ENCODE data around the gene TMEM94. TPM values are rescaled to one million over a fixed set of nuclear protein-coding genes. Genes with fewer than 3 reads are reported as not detected.
"Not testable (repeated sequence)": the region's sequence is repeated elsewhere in the genome, so short reads cannot be mapped to it uniquely, and the experiment has no call there.

TMEM94 gene
- total RNA-seq, 1 experiment from 2014 or later: 53.9 TPM

DNA sequence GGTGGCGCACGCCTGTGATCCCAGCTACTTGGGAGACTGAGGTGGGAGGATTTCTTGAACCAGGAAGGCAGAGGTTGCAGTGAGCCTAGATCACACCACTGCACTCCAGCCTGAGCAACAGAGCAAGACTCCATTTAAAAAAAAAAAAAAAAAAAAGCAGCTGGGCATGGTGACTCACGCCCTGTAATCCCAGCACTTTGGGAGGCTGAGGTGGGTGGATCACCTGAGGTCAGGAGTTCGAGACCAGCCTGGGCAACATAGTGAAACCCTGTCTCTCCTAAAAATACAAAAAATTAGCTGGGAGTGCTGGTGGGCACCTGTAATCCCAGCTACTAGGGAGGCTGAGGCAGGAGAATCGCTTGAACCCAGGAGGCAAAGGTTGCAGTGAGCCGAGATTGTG, 10.5 kb upstream of the TMEM94 start:
- DNase-seq (ENCODE audit: low spot score): not testable (repeated sequence)

DNA sequence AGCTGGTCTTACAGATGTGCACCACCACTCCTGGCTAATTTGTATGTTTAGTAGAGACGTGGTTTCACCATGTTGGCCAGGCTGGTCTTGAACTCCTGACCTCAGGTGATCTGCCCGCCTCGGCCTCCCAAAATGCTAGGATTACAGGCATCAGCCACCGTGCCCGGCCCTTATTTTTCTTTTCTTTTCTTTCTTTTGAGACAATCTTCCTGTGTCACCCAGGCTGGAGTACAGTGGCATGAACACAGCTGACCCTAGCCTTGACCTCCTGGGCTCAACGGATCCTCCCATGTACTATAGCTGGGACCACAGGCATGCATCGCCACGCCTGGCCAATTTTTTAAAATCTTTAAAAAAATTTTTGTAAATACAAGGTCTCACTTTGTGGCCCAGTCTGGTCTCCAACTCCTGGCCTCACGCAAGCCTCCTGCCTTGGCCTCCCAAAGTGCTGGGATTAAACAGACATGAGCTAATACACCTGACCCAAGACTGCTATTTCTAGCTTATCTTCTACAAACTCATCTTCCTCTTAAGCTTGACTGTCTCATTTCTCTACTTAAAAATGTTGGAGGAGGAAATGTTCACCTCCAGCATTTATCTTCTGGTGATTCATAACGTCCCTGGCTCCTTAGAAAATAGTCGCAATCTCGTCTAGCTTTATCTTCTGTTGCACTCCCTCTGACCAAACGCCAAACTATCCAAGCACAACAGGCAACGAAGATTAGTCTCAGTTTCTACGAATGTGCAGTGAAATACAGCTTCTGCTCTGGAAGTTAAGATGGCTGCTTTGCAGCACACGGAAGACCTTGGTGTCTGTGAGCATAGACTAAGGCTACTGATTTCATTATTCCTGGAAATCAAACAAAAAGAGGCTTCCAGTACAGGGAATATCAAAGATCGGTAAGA, 8.2 kb upstream of the TMEM94 start:
- no peak for DNase-seq (ENCODE audit: low spot score)

DNA sequence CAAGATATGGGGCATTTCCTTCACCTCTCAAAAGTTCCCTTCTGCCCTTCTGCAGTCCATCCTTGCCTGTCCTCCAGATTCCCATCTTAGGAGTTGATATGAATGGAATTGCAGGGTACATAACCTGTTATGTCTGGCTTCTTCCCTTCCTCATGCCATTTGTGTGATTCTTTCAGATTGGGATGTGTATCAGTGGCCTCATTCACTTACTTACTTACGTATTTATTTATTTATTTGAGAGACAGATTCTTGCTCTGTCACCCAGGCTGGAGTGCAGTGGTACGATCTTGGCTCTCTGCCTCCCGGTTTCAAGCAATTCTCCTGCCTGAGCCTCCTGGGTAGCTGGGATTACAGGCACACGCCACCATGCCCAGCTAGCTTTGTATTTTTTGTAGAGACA, 6.2 kb upstream of the TMEM94 start:
- no peak for DNase-seq (ENCODE audit: low spot score)

DNA sequence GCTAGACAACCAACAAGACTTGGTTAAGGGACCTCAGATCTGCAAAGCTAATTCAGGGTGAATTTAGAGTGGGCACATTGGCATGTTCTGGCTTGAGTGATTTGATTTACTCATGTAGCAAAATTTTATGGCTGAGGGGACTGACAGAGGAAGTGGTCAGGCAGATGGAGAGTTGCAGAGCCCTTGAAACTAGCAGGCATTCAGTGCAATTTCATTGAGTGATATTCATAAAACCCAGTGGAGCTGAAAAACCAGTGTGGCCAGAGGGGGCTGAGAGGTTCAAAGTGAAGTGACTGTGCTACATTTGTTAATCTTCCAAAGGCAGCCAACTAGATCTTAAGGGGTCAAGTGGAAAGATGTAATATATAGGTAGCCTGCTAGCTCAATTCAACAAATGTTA, 2.2 kb upstream of the TMEM94 start:
- no peak for DNase-seq (ENCODE audit: low spot score)

DNA sequence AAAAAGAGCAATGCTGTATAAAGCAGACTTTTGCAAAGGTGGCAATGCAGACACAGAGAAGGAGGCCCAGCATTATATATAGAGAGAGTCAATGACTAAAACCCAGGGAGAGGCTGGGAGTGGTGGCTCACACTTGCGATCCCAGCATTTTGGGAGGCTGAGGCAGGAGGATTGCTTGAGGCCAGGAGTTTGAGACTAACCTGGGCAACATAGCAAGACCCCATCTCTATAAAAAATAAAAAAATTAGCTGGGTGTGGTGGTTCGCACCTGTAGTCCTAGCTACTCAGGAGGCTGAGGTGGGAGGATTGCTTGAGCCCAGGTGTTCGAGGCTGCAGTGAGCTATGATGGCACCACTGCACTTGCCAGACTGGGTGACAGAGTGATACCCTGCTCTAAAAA, 1.8 kb upstream of the TMEM94 start:
- DNase-seq (ENCODE audit: low spot score): not testable (repeated sequence)

DNA sequence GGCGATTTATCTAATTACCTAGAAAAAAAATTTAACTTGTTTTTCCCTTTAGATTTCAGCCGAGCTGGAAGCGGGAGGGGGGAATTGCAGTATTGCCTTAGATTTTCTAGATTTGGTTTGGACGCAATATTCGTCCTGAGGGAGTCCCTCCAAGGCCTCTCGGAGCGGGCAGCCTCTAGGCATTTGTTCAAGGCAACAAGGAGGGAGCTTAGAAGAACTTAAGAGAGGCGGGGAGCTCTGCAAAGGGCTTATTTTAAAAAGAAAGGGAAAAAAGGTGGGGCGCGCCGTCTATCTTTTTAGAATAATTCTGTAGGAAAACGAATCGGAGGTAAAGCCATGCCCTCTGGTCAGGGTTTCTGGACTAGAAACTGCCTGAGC, 407 bp upstream of the TMEM94 start:
- no peak for DNase-seq (ENCODE audit: low spot score)

DNA sequence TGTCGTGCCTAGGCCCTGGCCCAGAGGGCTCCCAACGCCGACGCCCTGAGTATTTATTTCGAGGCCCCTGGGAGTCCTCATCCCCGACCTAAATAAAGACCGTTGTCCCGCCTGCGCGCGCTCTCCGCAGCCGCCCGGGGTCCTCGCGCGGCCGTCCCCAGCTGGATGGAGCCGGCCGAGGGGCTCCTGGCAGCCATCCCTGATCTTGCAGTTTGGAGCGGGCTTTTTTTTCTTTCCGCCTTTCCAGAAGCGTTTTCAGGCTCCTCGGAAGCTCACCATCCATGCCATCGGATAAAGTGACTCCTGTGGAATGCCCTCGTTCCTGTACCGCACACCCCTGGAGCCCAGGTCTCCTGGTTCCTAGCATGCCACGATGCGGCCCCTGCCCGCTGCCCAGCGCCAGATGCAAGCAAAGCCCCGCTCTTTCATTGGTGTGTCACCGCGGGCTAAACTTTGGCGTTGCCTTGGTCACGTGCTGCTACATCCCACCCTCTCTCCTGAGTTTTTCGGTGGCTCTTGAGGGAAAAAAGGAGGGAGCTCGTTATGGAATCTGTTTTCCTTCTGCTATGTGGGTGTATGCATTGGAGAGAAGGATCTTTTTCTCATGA, 716 bp downstream of the TMEM94 start:
- DNase-seq (ENCODE audit: low spot score): peak; percentile 50

DNA sequence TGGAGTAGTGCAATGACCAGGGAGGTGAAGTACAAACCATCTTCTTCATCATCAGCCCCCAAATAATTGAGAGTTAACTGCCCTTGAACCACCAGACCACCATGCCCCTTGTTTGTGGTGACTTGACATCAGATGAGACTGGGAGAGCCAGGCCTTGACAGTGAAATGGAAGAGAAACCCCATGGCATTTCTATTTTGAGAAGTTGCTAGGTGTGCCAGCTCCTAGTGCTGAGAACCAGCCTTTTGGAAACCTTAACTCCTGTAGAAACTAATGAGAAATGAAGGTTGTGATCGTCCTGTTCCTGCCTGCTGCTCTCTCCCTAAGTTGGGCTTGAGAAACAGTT, 2.8 kb downstream of the TMEM94 start:
- no peak for DNase-seq (ENCODE audit: low spot score)

DNA sequence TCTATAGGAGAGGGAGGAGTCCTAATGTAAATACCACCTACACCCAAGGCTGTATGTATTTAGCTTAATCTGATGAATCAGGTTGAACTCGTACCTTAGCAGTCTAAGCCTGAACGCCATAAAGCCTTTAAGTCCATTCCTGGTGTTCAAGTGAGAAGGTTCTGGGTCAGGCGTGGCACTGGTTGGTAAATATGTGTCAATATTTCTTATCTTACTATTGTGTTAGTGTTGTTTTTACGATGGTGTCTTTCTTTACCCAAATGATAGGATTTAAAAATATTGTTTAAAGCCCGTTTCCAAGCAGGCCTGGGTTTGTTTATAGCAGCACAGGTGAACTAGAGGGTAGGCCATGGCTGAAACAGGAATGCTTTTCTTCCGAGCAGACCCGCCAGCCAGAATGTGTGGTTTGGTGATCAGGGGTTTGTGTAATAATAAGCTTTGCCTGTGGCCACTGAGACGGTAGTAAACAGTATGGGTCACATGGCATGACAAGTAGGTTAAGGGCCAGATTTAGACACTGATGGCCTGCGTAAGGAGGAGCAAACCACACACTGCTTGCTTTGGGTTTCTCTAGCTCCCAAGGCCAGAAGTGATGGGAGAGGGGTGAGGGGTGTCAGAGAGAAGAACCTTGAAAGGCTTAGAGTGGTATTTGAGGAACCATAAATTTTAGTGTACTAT, 3.3 kb downstream of the TMEM94 start:
- DNase-seq (ENCODE audit: low spot score): no peak

DNA sequence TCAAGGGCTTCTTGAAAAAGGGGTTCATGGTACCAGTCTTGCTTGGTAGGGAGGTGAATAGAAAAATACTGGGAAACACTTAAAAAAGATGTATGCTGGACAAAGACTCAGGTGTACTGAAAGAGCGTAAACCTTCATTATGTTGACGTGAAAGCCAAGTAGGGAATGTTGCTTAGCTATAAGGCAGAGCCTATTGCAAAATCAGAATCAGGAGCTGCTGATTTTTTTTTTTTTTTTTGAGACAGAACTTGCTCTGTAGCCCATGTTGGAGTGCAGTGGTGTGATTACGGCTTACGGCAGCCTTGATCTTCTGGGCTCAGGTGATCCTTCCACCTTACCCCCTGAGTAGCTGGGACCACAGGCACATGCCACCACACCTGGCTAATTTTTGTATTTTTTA, 3.9 kb downstream of the TMEM94 start:
- DNase-seq (ENCODE audit: low spot score): no peak

DNA sequence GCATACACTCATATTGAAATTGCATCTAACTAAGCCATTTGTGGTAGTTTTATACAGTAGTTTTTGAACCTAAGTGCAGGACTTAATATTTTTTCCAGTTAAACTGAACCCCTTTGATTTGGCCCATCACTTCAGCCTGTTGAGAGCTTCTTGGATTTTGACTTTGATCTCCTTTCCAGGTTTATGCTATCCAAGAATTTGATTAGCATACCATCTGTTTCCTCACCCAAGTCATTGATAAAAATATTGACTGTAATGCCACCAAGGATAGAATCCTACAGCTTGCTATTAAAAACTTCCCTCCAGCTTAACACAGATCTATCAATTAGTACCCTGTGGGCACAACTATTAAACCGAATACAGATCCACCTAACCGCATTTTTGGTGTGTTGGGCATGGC, 7.2 kb downstream of the TMEM94 start:
- DNase-seq (ENCODE audit: low spot score): no peak

DNA sequence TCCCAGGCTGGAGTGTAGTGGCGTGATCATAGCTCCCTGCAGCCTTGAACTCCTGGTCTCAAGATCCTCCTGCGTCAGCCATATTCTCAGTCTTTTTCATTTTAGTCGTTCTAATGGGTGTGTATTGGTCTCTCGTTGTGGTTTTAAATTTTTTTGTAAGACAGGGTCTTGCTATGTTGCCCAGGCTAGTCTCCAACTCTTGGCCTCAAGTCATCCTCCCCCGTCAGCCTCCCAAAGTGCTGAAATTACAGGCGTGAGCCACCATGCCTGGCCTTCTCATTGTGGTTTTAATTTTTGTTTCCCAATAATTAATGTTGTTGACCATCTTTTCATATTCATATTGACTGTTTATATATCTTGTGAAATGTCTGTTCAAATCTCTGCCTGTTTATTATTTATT, 8.6 kb downstream of the TMEM94 start:
- no peak for DNase-seq (ENCODE audit: low spot score)

DNA sequence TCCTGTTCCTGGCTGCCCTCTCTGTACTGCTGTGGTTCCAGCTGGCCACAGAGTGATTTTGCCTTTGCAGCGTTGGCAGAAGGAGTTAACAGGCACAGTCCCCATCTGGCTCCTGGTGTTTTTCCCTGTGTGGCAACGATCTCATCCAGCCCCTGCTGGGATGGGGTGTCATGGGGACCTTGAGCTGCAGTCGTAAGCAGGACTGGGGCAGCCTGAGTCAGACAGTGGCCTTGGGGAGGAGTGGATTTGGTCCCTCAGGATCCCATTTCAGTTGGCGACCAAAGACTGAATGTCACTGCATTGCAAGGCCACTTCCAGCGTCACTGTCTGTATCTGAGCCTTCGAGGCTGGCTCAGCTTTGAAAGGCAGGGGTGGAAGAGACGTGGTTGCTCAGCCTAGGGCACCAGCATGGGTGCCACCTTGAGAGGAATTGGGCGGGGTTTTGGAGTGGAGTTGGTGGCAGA, 11.9 kb downstream of the TMEM94 start:
- no peak for DNase-seq (ENCODE audit: low spot score)

DNA sequence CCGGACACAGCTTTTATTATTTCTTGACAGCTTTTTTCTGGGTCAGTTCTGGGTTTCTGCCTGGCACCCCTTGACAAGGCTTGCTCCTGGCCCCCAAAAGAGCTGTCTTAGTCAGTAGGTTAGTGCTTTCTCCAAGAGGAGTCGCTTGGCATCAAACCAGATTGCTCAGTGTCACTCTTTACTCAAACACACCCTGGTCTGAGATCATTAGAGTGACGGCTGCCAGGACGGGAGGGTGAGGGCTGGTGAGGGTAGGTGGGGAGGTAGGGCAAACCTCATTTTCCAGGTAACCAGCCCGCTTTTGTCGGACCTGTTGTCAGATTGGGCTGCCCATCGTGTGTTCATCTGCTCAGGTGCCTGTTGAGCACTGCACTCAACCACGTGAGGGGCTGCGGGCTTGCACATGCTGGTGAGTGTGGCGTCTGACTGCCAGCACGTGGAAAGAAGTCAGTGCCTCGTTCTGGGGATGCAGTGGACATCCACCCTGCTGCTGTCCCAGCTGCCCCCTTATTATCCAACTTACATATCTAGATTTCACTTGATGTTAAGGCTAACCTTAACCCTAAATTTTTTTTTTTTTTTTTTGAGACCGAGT, 12.4 kb downstream of the TMEM94 start:
- DNase-seq (ENCODE audit: low spot score): no peak

DNA sequence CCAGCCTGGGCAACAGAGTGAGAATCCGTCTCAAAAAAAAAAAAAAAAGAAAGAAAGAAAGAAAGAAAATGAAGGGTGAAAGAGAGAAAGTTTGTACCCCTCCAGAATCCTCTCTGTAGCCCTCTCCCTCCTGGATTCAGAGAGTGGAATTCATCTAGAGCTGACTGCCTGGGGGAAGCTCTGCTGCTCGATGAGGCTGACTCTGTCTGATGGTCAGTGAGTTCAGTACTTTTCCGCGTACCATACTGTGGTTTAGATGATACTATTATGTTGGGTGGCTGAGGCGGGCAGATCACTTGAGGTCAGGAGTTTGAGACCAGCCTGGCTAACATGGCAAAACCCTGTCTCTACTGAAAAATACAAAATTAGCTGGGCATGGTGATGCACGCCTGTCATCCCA, 14.8 kb downstream of the TMEM94 start:
- no peak for DNase-seq (ENCODE audit: low spot score)

DNA sequence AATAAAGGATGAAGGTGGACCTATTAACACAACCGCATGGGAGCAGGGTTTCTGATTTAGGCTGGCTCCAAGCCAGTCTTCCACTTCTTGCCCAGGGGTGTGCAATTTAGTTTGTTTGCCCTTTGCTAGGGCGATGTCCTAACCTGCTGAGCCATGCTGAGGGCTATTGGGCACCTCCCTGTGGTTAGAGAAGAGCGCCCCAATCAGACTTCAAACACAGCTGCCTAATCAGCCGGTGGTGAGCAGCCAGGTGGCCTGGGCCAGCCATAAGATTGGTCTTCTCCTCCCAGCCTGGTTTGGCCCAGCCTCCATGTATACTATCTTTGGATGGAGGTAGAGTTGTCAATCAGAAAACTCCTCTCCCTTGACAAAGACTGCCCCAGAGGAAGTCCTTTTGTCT, 15.7 kb downstream of the TMEM94 start:
- no peak for DNase-seq (ENCODE audit: low spot score)

DNA sequence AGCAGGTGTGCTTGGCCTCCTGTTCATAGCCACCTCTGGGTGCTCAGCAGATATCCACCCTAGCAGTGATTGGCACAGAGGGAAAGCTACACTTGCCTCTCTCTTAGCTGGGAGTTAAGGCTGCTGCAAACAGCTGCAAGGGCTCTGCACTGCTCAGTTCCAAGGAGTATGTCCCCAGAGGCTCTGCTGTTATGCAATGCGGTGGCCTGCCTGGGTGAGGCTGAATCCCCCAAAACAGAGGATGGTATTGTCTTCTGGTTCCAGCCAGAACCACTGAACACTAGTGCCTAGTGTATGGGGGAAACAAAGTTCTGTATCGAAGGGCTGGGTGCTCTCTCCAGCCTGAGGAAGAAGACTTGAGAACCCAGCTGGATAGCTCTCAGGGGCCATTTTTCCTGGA, 16.8 kb downstream of the TMEM94 start:
- no peak for DNase-seq (ENCODE audit: low spot score)

DNA sequence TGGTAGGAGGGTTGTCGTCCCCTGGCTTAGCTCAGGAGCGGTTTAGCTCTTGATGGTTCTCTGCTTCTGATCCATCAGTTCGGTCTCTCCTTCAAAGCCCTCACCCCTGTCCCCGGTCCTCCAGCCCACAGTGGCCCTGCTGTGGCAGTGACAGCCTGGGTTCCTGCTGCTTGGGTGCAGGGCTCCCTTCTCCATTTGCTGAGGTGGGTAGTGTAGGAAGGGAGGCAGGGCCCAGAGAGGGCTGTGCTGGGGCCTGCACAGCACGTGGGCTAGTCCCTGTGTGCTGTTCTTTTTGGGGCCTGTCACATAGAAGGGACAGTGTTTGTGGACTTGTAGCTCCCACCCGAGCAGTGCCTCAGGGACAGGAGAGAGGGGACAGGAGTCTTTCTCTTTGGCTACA, 18.3 kb downstream of the TMEM94 start:
- no peak for DNase-seq (ENCODE audit: low spot score)

DNA sequence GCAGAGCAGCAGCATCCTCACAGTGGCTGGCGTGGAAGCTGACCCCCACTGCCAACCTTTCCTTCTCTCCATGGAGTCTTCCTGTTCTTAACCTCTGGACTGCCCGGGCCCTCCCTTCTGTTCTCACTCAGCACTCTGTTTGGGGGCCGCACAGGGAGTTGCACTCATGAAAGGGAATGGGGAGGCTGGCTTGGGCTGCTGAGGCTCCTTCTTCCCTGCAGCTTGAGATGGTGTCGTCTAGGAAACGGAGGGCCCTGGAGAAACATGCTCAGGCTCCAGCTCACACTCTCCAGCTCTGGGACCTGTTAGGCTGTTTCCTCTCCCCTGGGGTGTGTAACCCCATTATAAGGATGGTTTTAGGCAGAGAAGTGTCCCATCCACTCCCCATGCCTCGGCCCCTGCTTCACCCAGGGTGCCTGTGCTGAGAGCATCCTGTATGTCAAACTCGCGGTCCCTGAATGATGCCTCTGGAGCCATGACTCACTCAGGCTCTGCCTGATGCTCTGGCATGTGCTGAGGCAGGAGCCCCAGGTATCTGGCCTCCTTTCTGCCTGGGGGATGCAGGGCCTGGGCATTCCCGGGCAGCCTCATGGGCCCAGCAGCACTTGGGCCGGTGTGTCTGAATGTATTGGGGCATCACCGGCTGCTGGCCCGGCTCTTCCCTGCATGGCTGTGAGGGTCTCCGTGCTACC, 18.9 kb downstream of the TMEM94 start:
- DNase-seq (ENCODE audit: low spot score): no peak

DNA sequence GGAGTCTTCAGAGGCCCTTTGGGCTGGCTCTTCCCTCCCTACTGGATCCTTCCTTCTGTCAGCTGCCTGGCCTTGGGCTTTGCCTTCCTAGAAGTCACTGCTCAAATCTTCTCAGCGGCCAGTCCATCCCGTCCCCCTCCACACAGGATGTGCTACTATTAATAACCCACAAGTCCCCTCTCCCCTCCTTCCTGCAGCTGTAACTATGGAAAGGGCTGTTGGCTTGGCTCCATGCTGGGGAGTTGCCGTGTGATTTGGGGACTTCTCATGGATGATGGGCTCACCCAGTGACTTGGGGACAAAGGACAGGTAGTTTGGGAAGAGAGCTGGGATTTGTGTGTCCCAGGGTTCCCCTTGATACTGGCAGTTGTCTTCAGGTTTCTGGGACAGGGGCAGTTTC, 19.4 kb downstream of the TMEM94 start:
- no peak for DNase-seq (ENCODE audit: low spot score)

DNA sequence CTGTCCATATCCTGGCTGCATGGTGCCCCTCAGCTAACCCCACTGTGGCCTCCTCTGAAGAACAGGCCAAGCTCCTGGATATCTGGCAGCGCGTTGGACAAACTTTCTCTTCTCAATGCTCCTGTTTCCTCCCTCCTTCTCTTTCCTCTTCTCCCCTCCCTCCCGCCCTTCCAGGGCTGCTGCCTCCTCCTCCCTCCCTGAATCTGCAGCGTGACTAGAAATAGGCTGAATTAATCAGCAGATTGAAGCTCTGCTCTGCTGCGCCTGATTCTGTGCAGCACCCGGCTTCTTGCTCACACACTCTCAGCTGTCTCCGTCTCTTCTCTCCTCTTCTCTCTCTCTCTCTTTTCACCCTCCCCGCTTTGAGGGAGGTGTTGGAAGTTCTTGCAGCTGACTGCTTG, 19.8 kb downstream of the TMEM94 start:
- no peak for DNase-seq (ENCODE audit: low spot score)

Measured in A172 (cell line).